WTC11 (cell line): ENCODE results near the gene FA2H. TPM values are rescaled to one million over a fixed set of nuclear protein-coding genes. Genes with fewer than 3 reads are reported as not detected.

Source experiments
- ATAC-seq: fragments of 200-7000 bp; cut with Tn5 transposase; 2 replicates; pipeline ENCODE4 v1.10.0; 2021; ENCODE audit warnings: mild to moderate bottlenecking, moderate library complexity
- CTCF ChIA-PET: fragments of 300-600 bp; sonication (Branson Sonifier 250); formaldehyde crosslinking; loops from one replicate; lab custom pipeline; 2021; ENCODE audit warnings: antibody characterized with exemption; lab: Charles Lee
- POLR2A ChIA-PET: fragments of 350-600 bp; sonication (Branson Sonifier 250); formaldehyde crosslinking; loops from one replicate; lab custom pipeline; 2021; ENCODE audit warnings: antibody characterized with exemption; lab: Charles Lee
- DNase-seq: peaks from one replicate; pipeline ENCODE4 v3.0.0; 2021; ENCODE audit warnings: low spot score
- H3K27ac Mint-ChIP-seq: 2 replicates; pipeline ENCODE4 v1.8.0; 2021; ENCODE audit warnings: mixed read lengths
- H3K27me3 Mint-ChIP-seq: 2 replicates; pipeline ENCODE4 v1.8.0; 2021; ENCODE audit warnings: low read depth, mild to moderate bottlenecking, moderate library complexity, mixed read lengths
- H3K36me3 Mint-ChIP-seq: 2 replicates; pipeline ENCODE4 v1.8.0; 2021; ENCODE audit warnings: mixed read lengths
- H3K4me1 Mint-ChIP-seq: 2 replicates; pipeline ENCODE4 v1.8.0; 2022; ENCODE audit warnings: mixed read lengths
- H3K4me3 Mint-ChIP-seq: 2 replicates; pipeline ENCODE4 v1.8.0; 2021; ENCODE audit warnings: mild to moderate bottlenecking, moderate library complexity, mixed read lengths
- H3K9me3 Mint-ChIP-seq: 2 replicates; pipeline ENCODE4 v1.8.0; 2021; ENCODE audit warnings: mixed read lengths
- ATF6 ChIP-seq: sonication (generic); formaldehyde crosslinking; IDR thresholded peaks from 2 replicates; pipeline ENCODE4 v1.8.1; 2023; ENCODE audit warnings: mild to moderate bottlenecking, missing genetic modification reagents
- CTCF ChIP-seq: fragments of 200-600 bp; IDR thresholded peaks from 2 replicates; pipeline ENCODE4 v1.8.0; 2022; ENCODE audit warnings: antibody characterized with exemption
- E2F4 ChIP-seq: sonication (generic); formaldehyde crosslinking; IDR thresholded peaks from 2 replicates; pipeline ENCODE4 v1.8.1; 2022; ENCODE audit warnings: low read depth, mild to moderate bottlenecking, moderate library complexity, missing genetic modification reagents, borderline replicate concordance
- FOXJ3 ChIP-seq: sonication (generic); formaldehyde crosslinking; IDR thresholded peaks from 2 replicates; pipeline ENCODE4 v1.9.0; 2021; ENCODE audit warnings: missing genetic modification reagents, mild to moderate bottlenecking, borderline replicate concordance
- FOXK1 ChIP-seq: sonication (generic); formaldehyde crosslinking; IDR thresholded peaks from 2 replicates; pipeline ENCODE4 v1.8.0; 2022; ENCODE audit warnings: mild to moderate bottlenecking, moderate library complexity, missing genetic modification reagents
- GRHL2 ChIP-seq: fragments of 250-450 bp; sonication (Bioruptor Pico); IDR thresholded peaks from 2 replicates; pipeline ENCODE4 v1.8.0; 2022; ENCODE audit warnings: mild to moderate bottlenecking, moderate library complexity; ENCODE audit not compliant: insufficient replicate concordance, severe bottlenecking
- GTF2I ChIP-seq: fragments of 250-450 bp; sonication (Bioruptor Pico); conservative IDR thresholded peaks from 2 replicates; pipeline ENCODE4 v1.4.0; 2021; ENCODE audit warnings: mild to moderate bottlenecking
- IRF2 ChIP-seq: sonication (generic); formaldehyde crosslinking; IDR thresholded peaks from 2 replicates; pipeline ENCODE4 v1.8.0; 2022; ENCODE audit warnings: low read depth, missing genetic modification reagents, borderline replicate concordance
- NFYB ChIP-seq: sonication (generic); formaldehyde crosslinking; conservative IDR thresholded peaks from 2 replicates; pipeline ENCODE4 v1.8.0; 2022; ENCODE audit warnings: low read depth, missing genetic modification reagents
- PREB ChIP-seq: sonication (generic); formaldehyde crosslinking; IDR thresholded peaks from 2 replicates; pipeline ENCODE4 v1.8.1; 2022; ENCODE audit warnings: mild to moderate bottlenecking, missing genetic modification reagents, moderate library complexity, borderline replicate concordance
- SOX15 ChIP-seq: fragments of 250-450 bp; sonication (Bioruptor Pico); IDR thresholded peaks from 2 replicates; pipeline ENCODE4 v1.9.0; 2021; ENCODE audit warnings: mild to moderate bottlenecking
- ZMAT4 ChIP-seq: fragments of 250-450 bp; sonication (Bioruptor Pico); IDR thresholded peaks from 2 replicates; pipeline ENCODE4 v1.9.0; 2021; ENCODE audit warnings: mild to moderate bottlenecking
- ZNF219 ChIP-seq: sonication (generic); formaldehyde crosslinking; IDR thresholded peaks from 2 replicates; pipeline ENCODE4 v1.8.0; 2023; ENCODE audit warnings: missing genetic modification reagents, mild to moderate bottlenecking, borderline replicate concordance
- ZNF281 ChIP-seq: sonication (generic); formaldehyde crosslinking; IDR thresholded peaks from 2 replicates; pipeline ENCODE4 v1.8.0; 2023; ENCODE audit warnings: mild to moderate bottlenecking, missing genetic modification reagents
- ZNF317 ChIP-seq: sonication (generic); formaldehyde crosslinking; IDR thresholded peaks from 2 replicates; pipeline ENCODE4 v1.8.1; 2023; ENCODE audit warnings: low read depth, mild to moderate bottlenecking, moderate library complexity, missing genetic modification reagents, borderline replicate concordance
- ZNF423 ChIP-seq: fragments of 250-450 bp; sonication (Bioruptor Pico); IDR thresholded peaks from 2 replicates; pipeline ENCODE4 v2.1.2; 2022; ENCODE audit warnings: mild to moderate bottlenecking, moderate library complexity
- ZNF425 ChIP-seq: fragments of 250-450 bp; sonication (Bioruptor Pico); conservative IDR thresholded peaks from 2 replicates; pipeline ENCODE4 v1.9.0; 2021; ENCODE audit warnings: mild to moderate bottlenecking
- total RNA-seq: library from RNA; stranded (reverse); gene quantifications from 3 replicates; pipeline ENCODE4 v1.2.3, GENCODE V29; 2021

The FA2H gene
- total RNA-seq, 1 experiment from 2014 or later, result 10.9 TPM

- TF ChIP-seq ATF6 (CRISPR knock-in tag) (no peak), E2F4 (no peak), GRHL2 (no peak), IRF2 (CRISPR knock-in tag) (no peak)
These were observed 58.3 kb downstream of the FA2H start (continued) for GRCh38 chr16:74716355-74716754.

- Mint-ChIP-seq H3K4me3 (no peak overlapping the region), H3K27me3 (no peaks in the 10 kb centered on the region), H3K9me3 (no peaks in the 10 kb centered on the region), H3K36me3 (no peaks in the 10 kb centered on the region), H3K27ac (no peak overlapping the region), H3K4me1 (peaks cover 3% of the 10 kb centered on the region; the same call in 1 of the 2 replicates)
- ATAC-seq (no peak), DNase-seq (no peak)
- ChIA-PET CTCF (interaction anchor here (0.7 to 5.0 kb wide), 6 partner anchors 12 to 149 kb away, joined by 3 to 63 read pairs (median 6); no protein-coding TSS in a partner anchor), POLR2A (interaction anchor here (0.8 kb wide), 1 partner anchor 285 kb away, joined by 5 read pairs; the partner anchor contains the start of gene ZNRF1)
- TF ChIP-seq ZMAT4 (CRISPR knock-in tag) (no peak), CTCF (no peak), FOXK1 (no peak), ZNF317 (CRISPR knock-in tag) (no peak), ZNF425 (CRISPR knock-in tag) (no peak), ZNF423 (CRISPR knock-in tag) (no peak), ZNF219 (CRISPR knock-in tag) (no peak), GTF2I (CRISPR knock-in tag) (no peak), FOXJ3 (no peak), ATF6 (CRISPR knock-in tag) (no peak)
These were observed 60.7 kb downstream of the FA2H start for GRCh38 chr16:74713876-74714275.

GRCh38 chr16:74713325-74713724 lies 61.3 kb downstream of the FA2H start:
- Mint-ChIP-seq H3K27ac (no peak overlapping the region), H3K9me3 (no peaks in the 10 kb centered on the region), H3K36me3 (no peaks in the 10 kb centered on the region), H3K4me3 (no peak overlapping the region), H3K4me1 (peaks cover 3% of the 10 kb centered on the region), H3K27me3 (no peaks in the 10 kb centered on the region)
- no peak for ATAC-seq
- DNase-seq, result no peak
- CTCF ChIA-PET, result interaction anchor here (0.7 to 5.0 kb wide), 5 partner anchors 13 to 150 kb away, joined by 4 to 63 read pairs (median 6); no protein-coding TSS in a partner anchor
- POLR2A ChIA-PET, result no interaction called here
- TF ChIP-seq SOX15 (CRISPR knock-in tag), result no peak
- TF ChIP-seq GTF2I (CRISPR knock-in tag), result no peak
- TF ChIP-seq ZNF281, result no peak
- TF ChIP-seq NFYB, result no peak
- TF ChIP-seq FOXK1, result no peak
- TF ChIP-seq PREB (CRISPR knock-in tag), result no peak
